ENCODE measurements around the gene TRAPPC5. TPM values are rescaled to one million over a fixed set of nuclear protein-coding genes. Genes with fewer than 3 reads are reported as not detected.
A peak's percentile ranks its signal among the peaks of the same experiment; 100 is the strongest.
"Not testable (repeated sequence)": the region's sequence is repeated elsewhere in the genome, so short reads cannot be mapped to it uniquely, and the experiment has no call there.

TRAPPC5 gene
- total RNA-seq = 19.6 TPM

DNA sequence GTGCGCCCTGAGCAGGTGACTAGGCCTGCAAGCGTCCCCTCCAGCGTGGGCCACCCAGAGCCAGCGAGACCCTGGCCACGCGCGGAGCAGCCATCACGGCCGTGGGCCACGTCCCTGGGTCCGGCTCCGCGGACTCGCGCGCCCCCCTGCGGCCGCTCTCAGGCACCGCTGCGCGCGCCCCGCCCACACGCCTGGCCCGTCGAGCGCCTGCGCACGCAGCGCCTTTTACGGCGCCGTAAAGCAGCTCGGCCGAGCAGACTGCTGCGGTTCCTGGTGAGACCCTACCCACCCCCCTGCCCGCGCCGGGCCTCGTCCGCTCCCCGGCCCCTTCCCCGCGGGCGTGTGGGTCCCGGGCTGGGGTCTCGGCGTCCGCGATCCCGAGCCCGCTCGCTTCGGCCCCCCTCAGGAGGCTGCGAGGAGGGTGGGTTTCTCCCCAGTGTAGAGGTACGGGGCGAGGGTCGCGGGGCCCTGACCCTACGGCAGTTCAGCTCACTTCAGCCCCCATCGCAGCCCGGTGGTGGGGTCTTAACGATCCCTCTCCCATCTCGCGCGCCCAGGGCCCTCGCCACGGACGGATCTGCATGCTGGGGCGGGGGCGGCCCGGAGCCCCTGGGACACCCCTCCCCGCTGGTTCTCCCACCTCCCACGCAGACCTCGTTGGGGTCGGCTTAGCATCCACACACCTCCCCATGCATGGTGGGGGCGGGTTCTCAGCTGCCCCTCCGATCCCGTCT is at the start of gene TRAPPC5:
Gene TRAPPC5 (plus strand): TSS at position 228 of the 734 bp plus-strand sequence. CDS start 1,421 bp downstream, outside the sequence.
- DNase-seq = peak; percentile 82

DNA sequence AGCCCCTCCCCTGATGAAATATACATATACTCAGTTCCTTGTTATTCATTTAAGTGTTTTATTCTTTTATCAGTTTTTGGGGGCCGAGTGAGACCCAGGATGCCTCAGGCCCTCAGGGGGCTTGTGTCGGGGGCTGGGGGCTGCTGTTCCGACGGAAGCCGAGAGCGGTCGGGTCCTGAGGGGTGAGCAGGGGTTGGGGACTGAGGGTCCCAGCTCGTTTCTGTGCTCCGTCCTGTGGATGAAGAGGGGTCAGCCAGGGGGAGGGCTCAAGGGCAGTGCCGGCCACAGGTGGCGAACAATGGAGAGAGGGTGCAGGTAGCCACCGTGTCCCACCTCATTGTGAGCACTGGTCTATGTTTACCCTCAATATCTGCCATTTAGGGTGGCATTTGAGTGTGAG is 49.1 kb upstream of the TRAPPC5 start:
- no peak for DNase-seq

DNA sequence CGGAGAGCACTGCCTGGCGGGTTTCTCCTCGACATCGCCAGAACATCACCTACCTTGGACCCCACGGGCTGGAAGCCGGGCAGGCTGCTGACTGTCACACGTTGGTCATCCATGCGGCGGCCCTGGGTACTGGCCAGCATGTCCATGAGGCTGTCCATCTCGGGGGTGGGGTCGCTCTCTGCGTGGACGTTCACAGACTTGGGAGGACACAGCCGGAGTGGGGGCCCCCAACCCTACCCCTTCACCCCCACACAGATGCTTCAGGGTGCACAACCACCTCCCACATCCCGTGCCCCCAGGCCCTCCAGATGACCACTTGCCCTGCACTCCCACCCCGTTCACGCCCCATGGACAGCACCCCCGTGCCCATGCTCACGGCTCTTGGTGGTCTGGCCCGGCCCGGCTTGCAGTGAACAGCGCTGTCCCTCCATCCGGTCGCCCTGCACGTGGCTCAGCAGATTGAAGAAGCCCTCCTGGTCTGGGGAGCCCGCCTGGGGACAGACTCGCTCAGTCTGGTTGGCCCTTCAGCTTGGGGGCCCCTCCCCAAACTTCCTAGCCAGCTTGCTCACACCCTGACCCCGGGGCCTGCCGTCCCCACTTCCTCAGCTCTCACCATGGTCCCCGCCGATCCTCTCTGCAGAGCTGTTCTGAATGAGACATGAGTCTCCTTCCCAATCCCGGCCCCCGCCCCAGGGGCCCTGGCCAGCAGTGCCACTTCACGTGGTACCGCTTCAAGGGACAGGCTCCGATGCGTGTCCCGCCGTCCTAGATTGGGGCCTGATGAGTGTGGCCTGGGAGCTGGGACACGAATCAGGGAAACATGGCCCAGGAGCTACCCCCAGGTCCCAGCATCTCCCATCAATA is 48.1 kb upstream of the TRAPPC5 start:
- DNase-seq = no peak

DNA sequence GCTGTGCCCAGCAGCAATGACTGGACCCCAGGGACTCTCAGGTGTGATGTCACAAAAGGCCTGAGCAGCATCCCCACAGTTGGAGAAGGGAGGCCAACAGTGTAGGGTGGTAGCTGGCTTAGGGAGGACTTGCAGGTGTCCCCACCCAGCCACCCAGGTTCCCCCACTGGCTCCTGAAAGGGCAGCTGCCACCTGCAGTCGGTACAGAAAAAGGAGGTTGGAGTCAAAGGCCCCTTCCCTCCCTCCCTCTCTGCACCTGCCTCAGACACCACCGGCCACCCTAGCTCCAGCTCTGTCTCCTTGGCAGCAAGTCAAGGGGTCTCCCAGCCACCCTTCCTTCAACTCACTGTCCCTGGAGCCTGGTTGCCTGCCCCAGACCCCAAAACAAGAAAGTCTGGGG is 46.9 kb upstream of the TRAPPC5 start, which contains the start of gene PCP2:
Gene PCP2 (minus strand): TSS at position 22 of the 400 bp plus-strand sequence. CDS start 262 bp downstream, outside the sequence.
- DNase-seq = no peak

DNA sequence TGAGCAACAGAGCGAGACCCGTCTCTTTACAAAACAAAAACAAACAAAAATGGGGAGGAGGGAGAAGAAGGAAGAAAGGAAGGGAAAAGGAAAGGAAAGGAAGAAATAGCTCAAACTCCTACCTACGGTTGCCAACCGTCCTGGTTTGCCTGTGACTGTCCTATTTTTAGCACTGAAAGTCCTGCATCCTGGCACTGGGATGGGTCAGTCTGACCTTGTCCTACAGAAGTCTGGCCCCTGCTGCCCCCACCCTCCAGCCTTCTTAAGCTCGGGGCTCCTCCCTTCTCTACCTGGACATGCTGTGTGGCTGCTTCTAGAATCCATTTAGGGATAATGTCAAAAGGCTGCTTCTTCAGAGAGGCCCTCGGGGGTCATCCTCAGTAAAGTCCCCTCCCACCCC is 45.0 kb upstream of the TRAPPC5 start:
- no peak for DNase-seq

DNA sequence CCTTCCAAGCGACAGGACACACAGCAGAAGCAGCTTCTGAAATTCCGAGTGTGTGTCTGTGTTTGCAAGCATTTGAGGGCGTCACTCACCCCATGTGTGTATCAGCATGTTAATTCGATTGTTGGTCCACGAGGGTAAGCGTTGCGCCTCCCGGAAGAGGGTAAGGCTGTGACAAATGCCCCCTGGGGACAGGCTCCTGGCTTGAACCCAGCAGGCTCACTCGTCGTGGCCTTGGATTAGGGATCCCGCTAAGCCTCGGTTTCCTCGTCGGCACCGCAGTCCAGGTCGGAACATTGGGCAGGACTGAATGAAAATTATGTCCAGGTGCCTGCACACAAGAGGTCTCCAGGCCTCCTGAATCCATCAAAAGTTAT is 44.3 kb upstream of the TRAPPC5 start:
- DNase-seq = no peak

DNA sequence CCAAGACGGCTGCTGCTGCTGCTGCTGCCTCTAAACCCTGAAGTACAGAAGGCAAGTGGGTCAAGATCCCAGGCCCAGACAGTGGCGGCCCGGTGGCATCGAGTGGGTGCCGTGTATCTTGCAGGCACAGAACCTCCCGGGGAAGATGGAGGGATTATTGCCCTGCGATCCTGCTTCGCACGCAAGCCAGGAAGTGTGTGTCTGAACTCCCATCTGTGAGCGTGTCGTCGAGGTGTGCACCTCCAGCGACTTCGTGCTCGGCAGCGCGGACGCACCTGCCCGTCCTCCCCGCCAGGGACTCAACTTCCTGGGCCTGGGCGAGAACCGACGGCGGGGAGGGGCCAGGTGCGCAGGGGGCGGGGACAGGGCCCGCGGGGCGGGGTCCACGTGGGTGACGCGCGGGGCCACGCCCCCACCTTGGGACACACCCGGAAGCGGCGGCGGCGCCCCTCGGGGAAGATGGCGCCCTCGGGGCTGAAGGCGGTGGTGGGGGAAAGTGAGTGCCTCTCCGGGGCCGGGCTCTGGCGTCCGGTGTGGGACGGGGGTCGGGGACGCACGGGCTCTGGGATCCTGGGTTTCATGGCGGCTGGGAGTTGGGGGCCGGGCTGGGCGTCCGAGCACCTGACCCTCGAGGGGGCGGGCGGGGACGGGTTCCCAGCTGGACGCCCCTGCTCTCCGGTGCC is 43.8 kb upstream of the TRAPPC5 start, which contains the start of gene STXBP2:
Gene STXBP2 (plus strand): TSS at position 420 of the 683 bp plus-strand sequence. CDS start 40 bp downstream, at position 460.
- no peak for DNase-seq

DNA sequence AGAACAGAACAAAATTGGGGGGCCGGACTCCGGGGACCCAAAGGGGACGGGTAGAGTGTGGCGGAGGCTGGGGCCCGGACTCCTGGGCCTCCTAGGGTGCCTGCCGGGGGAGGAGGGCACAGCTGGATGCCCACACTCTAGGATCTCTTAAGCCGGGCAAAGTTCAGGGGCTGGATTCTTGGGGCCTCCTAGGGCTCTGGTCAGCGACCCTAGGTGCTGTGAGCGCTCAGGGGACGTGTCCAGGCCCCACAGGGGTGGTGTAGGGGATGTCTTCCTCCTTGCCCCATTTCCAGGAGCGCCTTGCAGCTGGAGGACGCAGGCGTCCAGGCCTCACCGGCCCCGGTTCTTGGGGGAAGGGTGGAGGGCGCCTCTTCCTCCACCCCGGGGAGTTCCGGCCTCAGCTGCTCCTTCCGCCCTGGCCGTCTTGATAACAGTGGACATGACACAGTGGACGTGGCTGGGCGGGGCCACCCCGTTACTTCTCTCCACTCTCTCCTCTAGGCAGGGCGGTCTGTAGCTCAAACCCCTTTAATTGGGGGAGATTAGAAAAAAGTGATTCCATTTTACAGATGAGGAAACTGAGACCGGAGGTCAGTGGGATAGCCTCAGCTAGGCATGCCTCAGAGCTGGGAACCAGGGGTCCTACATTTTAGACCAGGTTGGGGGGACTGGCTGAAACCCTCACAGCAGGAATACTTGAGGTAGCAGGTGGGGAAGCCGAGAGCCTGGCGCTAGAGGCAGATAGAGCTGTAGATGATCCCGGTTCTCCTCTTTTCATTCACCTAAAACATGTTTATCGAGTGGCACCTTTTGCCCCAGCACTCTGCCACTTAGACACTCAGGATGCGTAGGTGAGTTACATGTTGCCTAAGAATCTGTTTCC is 43.0 kb upstream of the TRAPPC5 start:
- DNase-seq = no peak

DNA sequence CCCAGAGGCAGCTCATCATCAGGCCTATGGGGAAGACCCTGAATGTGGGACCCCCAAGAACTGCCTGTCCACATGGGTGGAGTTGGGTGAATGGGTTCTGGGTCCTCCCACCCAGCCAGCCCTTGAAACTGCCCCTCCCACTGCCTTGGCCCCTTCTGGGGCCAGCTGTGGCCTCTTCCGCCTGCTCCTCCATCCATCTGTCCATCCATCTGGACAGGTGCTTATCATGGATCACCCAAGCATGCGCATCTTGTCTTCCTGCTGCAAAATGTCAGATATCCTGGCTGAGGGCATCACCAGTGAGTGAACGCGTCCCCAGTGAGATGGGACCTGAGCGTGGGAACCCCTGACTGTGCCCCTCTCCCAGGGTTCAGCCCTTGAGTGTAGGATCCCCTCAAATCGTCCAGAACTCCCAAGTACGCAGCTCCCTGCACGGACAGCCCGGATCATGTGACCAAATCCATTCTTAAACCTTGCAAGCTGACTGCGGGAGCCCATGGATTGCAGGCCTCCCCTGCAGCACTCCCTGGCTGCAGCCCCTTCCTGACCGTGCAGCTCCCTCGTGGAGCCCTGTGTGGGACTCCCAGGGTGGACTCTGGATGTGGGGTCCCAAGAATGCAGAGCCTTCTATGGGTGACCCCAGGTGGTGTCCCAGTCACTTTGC is 41.7 kb upstream of the TRAPPC5 start:
- DNase-seq = no peak

DNA sequence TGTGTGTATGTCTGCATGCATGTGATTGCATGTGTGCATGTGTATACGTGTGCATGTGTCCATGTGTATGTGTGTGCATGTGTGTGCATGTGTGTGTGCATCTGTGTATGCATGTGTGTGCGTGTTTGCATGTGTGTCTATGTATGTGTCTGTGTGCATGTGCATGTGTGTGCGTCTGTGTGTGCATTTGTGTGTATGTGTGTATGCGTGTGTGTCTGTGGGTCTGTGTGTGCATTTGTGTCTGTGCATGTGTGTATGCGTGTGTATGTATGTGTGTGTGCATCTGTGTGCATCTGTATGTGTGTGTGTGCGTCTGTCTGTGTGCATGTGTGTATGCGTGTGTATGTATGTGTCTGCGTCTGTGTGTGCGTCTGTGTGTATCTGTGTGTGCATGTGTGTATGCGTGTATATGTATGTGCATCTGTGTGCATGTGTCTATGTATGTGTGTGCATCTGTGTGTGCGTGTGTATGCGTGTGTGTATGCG is 40.7 kb upstream of the TRAPPC5 start:
- no peak for DNase-seq

DNA sequence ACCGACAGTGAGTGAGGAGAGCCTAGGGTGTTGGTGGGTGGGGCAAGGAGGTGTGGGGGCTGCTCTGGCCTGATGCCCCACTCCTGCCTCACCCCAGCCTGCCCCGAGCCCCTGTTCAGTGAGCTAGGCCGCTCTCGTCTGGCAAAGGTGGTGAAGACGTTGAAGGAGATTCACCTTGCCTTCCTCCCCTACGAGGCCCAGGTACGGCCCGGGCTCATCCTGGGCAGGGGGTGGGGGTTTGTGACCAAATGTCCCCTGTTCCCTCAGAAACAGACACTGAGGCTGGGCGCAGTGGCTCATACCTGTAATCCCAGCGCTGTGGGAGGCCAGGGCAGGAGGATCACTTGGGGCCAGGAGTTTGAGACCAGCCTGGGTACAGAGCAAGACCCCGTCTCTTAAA is 39.8 kb upstream of the TRAPPC5 start:
- no peak for DNase-seq

DNA sequence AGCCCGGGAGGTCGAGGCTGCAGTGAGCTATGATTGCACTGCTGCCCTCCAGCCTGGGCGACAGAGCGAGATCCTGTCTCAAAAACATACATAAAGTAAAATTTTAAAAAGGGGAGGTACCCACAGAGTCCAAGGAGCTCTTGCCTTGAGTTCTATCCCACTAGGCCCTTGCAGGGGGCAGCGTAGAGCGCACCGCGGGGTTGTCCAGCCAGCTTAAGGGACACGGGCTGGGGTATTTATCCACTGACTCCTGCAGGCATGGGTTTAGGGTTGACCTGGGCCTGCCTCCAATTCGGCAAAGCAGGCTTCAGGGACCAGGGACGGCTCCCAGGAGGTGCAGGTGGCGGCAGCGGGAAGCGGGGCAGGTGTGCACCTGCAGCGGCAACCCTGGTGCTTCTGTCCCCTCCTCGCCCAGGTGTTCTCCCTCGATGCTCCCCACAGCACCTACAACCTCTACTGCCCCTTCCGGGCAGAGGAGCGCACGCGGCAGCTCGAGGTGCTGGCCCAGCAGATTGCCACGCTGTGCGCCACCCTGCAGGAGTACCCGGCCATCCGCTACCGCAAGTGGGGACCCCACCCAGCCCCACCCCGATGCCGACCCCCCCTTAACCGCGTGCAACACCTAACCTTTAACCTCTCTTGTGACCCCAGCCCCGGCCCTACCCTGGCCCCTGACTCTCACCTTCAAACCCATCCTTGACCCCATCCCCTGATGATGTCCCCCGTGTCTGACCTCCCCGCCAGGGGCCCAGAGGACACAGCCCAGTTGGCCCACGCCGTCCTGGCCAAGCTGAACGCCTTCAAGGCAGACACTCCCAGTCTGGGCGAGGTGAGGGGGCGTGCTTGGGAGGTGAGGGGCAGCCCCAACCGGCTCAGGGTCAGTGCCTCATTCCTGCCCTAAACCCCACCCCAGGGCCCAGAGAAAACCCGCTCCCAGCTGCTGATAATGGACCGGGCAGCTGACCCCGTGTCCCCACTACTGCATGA is 39.0 kb upstream of the TRAPPC5 start:
- no peak for DNase-seq

DNA sequence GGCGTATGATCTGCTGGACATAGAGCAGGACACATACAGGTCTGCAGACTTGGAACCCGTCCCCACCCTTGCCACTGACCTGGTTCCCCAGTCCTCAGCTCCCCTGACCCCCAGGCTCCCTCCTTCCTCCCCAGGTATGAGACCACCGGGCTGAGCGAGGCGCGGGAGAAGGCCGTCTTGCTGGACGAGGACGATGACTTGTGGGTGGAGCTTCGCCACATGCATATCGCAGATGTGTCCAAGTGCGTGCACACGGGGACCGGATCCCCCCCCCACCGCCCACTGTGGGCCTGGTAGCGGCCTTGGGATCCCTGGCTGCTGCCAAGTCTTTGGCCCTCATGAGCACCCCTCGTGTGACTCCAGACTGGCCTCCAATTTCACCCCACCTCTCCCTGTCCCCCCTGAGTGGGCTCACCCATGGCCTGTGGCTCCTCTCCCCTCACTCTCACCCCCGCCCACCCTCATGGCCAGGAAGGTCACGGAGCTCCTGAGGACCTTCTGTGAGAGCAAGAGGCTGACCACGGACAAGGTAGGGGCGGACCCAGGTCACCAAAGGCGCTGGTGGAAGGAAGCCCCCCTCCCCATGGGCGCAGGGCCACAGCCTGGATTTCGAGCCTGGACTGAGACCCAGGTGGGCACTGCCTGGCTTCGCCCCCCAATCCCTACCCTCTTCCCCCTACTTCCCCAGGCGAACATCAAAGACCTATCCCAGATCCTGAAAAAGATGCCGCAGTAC is 38.2 kb upstream of the TRAPPC5 start:
- no peak for DNase-seq

DNA sequence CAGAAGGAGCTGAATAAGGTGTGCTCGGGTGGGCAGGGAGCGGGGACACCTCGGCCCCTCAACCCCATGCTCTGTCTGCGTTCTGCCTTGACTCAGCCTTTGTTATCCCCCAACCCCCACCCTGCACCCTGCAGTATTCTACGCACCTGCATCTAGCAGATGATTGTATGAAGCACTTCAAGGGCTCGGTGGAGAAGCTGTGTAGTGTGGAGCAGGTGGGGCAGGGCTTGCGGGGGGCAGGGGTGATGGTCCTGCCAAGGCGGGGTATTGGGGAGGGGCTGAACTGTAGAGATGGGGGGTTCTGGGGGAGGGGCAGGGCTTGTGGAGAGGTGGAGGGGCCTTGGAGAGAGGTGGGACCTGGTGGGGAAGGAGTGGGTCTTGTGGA is 37.6 kb upstream of the TRAPPC5 start:
- no peak for DNase-seq

DNA sequence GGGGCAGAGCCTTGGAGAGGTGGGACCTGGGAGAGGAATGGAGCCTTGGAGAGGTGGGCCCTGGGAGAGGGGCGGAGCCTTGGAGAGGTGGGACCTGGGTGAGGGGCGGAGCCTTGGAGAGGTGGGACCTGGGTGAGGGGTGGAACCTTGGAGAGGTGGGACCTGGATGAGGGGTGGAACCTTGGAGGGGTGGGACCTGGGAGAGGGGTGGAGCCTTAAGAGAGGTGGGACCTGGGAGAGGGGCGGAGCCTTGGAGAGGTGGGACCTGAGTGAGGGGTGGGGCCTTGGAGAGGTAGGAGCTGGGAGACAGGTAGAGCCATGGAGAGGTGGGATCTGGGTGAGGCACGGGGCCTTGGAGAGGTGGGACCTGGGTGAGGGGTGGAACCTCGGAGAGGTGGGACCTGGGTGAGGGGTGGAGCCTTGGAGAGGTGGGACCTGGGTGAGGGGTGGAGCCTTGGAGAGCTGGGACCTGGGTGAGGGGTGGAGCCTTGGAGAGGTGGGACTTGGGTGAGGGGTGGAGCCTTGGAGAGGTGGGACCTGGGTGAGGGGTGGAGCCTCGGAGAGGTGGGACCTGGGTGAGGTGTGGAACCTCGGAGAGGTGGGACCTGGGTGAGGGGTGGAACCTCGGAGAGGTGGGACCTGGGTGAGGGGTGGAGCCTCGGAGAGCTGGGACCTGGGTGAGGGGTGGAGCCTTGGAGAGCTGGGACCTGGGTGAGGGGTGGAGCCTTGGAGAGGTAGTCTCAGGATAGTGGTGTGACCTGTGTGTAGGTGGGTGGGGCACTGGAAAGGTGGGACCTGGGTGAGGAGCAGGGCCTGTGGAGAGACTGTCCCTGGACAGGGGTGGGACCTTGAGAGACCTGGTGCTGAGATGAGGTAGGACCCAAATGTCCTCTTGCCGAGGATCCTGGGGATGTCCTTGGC is 36.7 kb upstream of the TRAPPC5 start:
- DNase-seq = not testable (repeated sequence)

DNA sequence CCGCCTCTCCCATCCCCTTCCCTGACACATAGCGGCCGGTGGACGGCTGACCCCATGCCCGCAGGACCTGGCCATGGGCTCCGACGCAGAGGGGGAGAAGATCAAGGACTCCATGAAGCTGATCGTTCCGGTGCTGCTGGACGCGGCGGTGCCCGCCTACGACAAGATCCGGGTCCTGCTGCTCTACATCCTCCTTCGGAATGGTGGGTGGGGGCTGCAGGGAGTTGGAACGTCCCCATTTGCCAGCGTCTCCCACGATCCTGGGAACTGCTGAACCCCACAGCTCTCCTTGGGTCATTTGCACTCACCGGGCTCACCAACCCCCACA is 36.1 kb upstream of the TRAPPC5 start:
- no peak for DNase-seq

DNA sequence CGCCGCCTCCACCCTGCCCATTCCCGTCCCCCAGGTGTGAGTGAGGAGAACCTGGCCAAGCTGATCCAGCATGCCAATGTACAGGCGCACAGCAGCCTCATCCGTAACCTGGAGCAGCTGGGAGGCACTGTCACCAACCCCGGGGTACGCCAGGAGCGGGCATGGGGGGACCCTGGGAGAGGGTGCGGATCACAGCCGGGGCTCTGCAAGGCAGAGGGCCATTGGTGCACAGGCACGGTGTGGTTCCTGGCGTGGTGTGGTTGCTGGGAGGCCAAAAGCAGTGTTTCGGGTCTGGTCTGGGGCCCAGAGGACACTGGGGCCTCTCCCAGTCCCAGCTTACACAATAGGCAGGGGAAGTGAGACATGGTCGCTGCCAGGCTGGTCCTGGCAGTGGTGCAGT is 35.5 kb upstream of the TRAPPC5 start:
- no peak for DNase-seq
